Hematopoietic multipotent progenitor cell treated with erythropoietin and hydrocortisone succinate and interleukin-3 and kit ligand, for 15 days (in vitro differentiated cells): Measurements from ENCODE around the gene IGF2R.
"Not testable (repeated sequence)": the region's sequence is repeated elsewhere in the genome, so short reads cannot be mapped to it uniquely, and the experiment has no call there.

ENCODE experiments used
- DNase-seq: peaks from one replicate; pipeline ENCODE4 v3.0.0-alpha.2; 2015; ENCODE audit warnings: low spot score

IGF2R gene

DNA sequence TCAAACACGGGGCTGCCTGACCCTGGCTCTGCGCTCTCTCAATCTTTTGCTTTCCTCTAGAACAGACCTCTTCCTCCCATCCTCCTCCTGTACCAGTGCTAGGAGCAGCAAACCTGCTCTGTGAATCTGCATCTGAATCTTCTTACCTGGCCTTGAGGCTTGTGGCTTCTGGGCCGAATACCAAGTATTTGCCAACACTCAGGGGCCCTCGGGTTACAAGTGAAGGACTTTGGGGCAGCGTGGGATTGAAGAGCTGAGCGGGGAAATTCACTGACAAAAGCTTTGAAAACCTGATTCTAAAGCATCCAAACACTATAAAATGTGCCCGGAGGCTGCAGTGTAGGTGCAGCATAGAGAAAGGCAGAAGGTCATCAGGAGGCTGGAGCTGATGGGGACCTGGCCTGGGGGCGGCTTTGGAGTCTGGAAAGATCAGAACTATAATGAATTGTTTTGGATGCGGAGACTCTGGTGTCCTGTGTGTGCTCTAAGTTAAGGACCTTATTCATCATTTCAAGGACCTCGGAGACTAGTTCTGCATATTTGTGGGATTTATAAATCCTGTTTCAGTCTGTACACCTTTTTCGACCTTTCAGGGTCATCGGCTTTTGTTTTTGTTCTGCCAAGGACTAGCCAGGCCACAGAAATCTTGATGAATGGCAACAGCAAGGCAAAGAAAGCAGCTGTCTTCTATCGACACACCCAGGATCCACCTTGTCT is 16.4 kb upstream of the IGF2R start:
- DNase-seq, result no peak

DNA sequence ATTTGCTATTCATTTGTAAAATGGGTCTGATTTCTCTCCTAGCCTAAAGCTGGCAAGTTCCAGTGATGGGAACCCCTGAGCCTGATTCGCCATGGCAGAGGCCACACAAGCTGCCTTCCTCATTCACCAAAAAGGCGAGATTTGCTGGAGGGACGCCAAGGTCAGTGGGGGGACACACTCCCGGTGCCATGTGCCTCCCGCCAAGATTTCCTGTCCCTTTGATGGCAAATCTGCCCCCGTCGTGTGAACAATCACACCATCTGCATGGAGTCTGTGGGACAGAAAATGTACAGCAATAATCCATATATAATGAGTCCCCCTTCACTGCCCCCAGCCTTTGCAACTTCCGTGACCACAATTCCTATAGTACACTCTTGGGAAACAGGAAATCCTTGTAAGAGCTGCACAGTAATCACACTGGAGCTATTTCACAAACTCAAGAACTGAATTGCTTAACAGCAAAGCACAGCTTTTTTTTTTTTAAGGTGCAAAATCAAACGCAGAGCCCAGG is 15.7 kb upstream of the IGF2R start:
- DNase-seq, result no peak

- DNase-seq, result no peak
Measured at GRCh38 chr6:159955945-159956361, 12.9 kb upstream of the IGF2R start.

DNA sequence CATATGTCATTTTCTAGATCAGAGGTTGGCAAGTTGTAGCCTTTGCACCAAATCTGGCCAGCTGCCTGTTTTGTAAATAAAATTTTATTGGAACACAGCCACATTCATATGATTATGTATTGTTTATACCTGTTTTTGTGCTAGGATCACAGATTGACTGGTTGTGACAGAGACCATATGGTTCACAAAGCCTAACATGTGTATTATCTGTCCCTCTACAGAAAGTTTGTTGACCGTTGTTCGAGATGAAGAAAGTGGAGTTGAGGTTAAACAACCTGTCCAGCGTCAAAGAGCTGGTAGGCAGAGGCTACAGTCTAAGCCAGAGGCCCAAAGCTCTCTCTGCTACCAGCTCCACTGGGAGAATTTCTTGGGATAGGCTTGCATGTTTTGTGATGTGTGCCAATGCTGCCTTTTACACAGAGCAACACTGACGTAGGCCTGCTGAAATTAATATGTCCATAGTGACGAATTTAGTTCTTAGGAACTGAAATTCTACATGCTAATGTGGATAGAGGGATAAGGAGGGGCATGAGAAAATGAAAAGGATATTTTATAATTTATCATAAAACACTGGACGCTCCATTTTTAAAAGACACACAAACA is 11.7 kb upstream of the IGF2R start:
- no peak for DNase-seq

- DNase-seq, result no peak
Measured at GRCh38 chr6:159959165-159959975, 9.5 kb upstream of the IGF2R start.

DNA sequence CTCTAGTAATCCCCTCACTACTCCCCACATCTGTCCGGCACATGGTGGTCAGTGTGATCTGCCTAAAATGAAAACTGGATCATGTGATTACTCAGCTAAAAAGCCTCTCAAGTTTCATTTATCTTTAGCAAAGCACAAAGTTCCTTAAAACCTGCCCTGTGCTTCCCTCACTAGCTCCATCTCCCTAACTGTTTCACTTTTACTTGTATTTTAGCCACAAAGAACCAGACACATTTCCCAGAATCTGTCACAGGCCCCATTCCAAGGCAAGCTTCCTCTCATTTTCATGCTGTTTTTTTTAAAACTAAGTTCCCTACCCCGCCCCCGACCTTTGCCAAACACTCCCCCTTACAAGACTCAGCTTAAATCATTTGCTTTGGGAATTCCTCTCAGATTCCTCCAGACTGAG is 8.9 kb upstream of the IGF2R start:
- DNase-seq, result no peak

DNA sequence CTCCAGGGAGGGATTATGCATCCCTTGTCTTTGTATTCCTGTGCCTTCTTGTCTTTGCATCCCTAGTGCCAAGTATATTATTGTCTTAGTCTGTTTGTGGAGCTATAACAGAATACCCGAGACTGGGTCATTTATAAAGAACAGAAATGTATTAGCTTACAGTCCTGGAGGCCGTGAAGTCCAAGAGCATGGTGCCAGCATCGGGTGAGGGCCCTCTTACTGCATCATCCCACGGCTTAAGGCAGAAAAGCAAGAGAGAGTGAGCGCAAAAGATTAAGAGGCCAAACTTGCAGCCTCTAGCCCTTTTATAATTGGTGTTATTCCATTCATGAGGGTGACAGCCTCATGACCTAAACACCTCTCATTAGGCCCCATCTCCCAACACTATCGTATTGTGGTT is 8.4 kb upstream of the IGF2R start:
- DNase-seq, result no peak

- DNase-seq, result no peak
Measured at GRCh38 chr6:159961528-159961927, 7.4 kb upstream of the IGF2R start.

GRCh38 chr6:159963111-159963510 is 5.8 kb upstream of the IGF2R start:
- DNase-seq, result no peak

GRCh38 chr6:159964046-159964445 is 4.8 kb upstream of the IGF2R start:
- no peak for DNase-seq

- DNase-seq, result no peak
Measured at GRCh38 chr6:159966339-159966738, 2.5 kb upstream of the IGF2R start.

GRCh38 chr6:159966981-159967380 is 1.9 kb upstream of the IGF2R start:
- DNase-seq, result no peak

DNA sequence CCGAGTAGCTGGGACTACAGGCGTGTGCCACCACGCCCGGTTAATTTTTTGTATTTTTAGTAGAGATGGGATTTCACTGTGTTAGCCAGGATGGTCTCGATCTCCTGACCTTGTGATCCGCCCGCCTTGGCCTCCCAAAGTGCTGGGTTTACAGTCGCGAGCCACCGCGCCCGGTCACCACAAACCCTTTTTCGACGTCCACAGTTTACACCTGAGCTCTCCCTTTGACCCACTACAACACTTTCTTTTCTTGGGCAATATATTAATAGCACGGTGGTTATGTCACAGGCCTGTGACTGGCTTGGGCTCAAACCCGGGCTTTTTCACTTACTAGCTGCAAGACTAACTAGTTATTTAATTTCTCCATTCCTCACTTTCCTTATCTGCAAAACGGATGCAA is 1.3 kb upstream of the IGF2R start:
- not testable (repeated sequence) for DNase-seq

DNA sequence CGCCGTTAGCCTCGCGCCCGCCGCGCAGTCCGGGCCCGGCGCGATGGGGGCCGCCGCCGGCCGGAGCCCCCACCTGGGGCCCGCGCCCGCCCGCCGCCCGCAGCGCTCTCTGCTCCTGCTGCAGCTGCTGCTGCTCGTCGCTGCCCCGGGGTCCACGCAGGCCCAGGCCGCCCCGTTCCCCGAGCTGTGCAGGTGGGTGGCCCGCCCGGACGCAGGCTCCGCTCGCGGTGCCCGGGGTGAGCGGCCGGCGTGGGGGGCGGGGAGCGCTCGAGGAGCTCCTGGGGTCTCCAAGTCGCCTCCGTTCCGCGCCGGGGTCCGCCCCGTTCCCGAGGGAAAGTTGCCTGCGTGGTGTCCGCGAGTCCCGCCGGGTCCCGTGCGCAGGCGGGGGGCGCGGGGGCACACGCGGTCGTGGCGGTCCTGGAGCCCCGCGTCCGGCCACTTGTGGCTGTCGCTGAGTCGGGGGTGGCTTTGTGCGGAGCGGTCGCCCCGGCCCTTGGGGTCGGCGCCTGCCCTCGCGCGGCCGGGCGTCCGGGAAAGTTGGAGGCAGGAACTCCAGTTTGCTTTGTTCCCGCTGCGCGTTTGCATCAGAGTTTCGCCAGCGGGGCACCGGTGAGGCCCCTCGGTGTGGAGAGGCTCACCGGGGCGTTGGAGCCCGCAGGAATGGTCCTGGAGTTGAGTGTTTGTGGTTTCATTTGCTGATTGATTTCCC is 476 bp downstream of the IGF2R start:
- DNase-seq, result peak; percentile 22

DNA sequence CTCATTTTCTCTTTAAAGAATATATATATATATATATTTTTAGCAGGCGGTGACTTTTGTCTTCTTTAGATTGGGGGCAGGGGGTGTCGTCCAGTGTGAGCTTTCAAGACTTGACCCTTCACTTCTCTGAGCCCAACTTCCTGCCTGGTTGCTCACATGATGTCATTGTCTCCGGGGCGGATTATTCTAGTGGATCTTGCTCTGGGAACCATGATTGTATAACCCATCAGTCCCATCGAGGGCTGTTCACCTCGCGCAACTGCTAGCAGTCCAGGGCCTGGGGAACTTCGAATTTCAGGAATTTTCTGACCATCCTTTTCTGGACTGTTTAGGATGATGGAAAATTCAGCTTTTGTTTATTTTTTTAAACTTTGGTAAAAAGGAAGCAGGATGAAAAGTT is 1.0 kb downstream of the IGF2R start:
- DNase-seq, result peak; percentile 19

GRCh38 chr6:159970659-159971063 is 1.8 kb downstream of the IGF2R start:
- DNase-seq, result no peak

DNA sequence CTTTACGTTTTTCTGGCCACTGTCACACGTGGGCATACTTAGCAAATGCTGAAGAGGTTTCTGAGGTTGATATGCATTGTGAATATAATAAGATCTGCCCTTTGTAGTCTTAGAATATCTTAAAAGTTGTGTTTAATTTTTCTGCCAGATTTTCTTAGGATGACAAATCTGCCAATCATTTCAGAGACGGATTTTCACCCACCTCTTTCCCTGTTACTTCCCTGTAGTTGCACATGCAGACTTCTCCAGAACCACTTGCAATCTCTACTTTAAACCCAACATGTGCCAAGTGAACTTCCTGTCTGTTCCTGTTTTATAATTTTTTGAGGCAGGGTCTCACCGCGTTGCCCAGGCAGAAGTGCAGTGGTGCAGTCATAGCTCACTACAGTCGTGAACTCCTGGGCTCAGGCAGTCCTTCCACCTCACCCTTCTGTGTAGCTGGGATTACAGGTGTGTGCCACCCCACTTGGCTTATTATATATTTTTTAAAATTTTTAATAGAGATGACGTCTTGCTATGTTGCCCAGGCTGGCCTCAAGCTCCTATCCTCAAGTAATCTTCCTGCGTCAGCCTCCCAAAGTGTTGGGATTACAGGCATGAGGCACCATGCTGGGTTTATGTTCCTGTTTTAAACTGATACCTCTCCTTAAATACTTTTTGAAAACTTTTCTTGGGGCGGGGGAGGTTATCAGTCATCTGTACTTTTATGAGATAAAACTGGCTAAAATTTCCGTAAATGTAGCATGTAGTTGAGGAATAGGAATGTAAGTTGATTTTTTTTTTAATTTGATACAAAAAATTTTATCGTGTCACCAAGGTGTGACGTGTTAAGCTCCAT is 2.7 kb downstream of the IGF2R start:
- DNase-seq, result no peak

DNA sequence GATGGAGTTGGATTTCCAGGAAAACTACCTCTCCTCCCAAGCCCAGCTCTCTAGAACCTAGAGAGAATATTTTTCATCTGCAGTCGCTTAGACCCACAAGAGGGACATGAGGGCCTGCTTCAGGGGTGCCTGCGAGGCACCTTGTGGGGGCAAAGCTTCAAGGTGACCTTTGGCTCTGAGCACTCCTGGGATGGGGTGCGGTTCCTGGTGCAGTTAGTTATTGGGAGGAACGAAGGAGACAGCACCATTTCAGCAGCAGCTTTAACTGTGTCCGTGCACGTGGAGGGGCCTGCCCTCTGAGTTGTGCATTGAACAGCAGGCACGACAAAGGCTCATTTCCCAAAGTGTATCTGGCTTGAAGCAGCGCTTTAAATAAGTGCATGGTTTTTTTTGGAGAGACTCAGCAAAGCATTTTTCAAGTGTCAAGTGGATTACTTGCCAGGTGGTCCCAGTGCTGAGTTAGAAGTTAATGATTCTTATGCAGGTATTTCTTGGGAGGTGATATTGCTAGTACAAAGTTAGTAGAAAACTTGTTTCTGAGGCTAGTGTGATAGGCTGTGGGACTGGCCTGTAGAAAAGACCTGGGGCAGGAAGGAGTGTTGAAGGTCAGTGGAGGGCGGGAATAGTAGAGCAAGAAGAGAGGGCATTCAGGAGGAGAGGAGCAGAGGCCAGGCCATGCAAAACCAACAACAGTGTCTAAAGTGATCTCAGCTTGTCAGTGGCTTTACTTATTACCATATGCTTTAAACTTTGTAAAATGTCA is 3.8 kb downstream of the IGF2R start:
- no peak for DNase-seq

GRCh38 chr6:159973406-159973805 is 4.5 kb downstream of the IGF2R start:
- DNase-seq, result no peak

- peak; percentile 21 for DNase-seq
Measured at GRCh38 chr6:159973951-159974350, 5.1 kb downstream of the IGF2R start.

DNA sequence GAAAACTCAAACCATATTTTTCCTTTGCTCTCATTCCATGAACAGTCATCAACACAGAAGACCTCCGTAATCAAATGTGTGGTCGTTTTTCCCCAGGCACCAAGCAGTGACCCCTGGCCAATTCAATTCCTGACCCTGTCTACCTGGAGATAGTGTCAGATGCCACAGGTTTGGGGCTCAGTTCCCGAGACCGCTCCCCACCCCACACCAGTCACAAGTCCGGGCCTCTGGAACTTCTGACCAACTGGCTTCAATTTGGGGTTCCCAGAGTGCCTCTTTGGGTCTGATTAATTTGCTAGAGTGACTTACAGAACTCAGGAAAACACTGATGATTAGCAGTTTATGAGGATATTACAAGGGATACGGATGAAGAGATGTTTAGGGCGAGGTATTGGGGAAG is 6.0 kb downstream of the IGF2R start:
- DNase-seq, result no peak
